ENCODE results near the gene LRRIQ4.

DNA sequence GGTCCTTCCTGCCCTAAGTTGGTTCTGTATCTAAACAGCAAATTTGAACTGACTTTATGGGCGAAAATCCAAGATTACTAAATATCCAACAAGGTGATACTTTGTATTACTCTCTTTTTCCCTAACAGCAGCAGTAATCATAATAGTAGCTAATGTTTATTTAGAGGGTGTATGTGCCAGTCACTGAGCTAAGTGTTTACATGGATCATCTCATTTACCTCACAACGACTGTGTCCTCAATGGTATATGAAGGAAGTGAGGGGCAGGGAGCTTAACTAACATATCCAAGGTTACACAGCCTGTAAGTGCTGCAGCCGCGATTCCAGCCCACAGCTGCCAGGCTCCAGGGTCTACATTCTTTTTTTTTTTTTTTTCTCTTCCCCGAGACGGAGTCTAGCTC is 10.3 kb downstream of the LRRIQ4 start:
- TF ChIP-seq RARB (CRISPR knock-in tag; IDR thresholded peaks at IDR 0.05) (no peak), ISL1 (CRISPR knock-in tag; IDR thresholded peaks at IDR 0.05) (no peak), ESRRG (CRISPR knock-in tag; IDR thresholded peaks at IDR 0.05) (no peak), ZFP3 (CRISPR knock-in tag; IDR thresholded peaks at IDR 0.05) (no peak), ZNF70 (CRISPR knock-in tag; IDR thresholded peaks at IDR 0.05) (no peak), GLIS3 (CRISPR knock-in tag; IDR thresholded peaks at IDR 0.05) (no peak), BACH2 (CRISPR knock-in tag; IDR thresholded peaks at IDR 0.05; ENCODE audit: borderline replicate concordance) (no peak), ZFP30 (CRISPR knock-in tag; IDR thresholded peaks at IDR 0.05) (no peak)
- TF ChIP-seq, protein P1, sequence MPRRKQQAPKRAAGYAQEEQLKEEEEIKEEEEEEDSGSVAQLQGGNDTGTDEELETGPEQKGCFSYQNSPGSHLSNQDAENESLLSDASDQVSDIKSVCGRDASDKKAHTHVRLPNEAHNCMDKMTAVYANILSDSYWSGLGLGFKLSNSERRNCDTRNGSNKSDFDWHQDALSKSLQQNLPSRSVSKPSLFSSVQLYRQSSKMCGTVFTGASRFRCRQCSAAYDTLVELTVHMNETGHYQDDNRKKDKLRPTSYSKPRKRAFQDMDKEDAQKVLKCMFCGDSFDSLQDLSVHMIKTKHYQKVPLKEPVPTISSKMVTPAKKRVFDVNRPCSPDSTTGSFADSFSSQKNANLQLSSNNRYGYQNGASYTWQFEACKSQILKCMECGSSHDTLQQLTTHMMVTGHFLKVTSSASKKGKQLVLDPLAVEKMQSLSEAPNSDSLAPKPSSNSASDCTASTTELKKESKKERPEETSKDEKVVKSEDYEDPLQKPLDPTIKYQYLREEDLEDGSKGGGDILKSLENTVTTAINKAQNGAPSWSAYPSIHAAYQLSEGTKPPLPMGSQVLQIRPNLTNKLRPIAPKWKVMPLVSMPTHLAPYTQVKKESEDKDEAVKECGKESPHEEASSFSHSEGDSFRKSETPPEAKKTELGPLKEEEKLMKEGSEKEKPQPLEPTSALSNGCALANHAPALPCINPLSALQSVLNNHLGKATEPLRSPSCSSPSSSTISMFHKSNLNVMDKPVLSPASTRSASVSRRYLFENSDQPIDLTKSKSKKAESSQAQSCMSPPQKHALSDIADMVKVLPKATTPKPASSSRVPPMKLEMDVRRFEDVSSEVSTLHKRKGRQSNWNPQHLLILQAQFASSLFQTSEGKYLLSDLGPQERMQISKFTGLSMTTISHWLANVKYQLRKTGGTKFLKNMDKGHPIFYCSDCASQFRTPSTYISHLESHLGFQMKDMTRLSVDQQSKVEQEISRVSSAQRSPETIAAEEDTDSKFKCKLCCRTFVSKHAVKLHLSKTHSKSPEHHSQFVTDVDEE (CRISPR knock-in tag; IDR thresholded peaks at IDR 0.05): no peak
- TF ChIP-seq, protein P2, sequence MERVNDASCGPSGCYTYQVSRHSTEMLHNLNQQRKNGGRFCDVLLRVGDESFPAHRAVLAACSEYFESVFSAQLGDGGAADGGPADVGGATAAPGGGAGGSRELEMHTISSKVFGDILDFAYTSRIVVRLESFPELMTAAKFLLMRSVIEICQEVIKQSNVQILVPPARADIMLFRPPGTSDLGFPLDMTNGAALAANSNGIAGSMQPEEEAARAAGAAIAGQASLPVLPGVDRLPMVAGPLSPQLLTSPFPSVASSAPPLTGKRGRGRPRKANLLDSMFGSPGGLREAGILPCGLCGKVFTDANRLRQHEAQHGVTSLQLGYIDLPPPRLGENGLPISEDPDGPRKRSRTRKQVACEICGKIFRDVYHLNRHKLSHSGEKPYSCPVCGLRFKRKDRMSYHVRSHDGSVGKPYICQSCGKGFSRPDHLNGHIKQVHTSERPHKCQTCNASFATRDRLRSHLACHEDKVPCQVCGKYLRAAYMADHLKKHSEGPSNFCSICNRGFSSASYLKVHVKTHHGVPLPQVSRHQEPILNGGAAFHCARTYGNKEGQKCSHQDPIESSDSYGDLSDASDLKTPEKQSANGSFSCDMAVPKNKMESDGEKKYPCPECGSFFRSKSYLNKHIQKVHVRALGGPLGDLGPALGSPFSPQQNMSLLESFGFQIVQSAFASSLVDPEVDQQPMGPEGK (CRISPR knock-in tag; IDR thresholded peaks at IDR 0.05; ENCODE audit: borderline replicate concordance): no peak
- TF ChIP-seq, protein P3, sequence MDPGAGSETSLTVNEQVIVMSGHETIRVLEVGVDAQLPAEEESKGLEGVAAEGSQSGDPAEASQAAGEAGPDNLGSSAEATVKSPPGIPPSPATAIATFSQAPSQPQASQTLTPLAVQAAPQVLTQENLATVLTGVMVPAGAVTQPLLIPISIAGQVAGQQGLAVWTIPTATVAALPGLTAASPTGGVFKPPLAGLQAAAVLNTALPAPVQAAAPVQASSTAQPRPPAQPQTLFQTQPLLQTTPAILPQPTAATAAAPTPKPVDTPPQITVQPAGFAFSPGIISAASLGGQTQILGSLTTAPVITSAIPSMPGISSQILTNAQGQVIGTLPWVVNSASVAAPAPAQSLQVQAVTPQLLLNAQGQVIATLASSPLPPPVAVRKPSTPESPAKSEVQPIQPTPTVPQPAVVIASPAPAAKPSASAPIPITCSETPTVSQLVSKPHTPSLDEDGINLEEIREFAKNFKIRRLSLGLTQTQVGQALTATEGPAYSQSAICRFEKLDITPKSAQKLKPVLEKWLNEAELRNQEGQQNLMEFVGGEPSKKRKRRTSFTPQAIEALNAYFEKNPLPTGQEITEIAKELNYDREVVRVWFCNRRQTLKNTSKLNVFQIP (CRISPR knock-in tag; IDR thresholded peaks at IDR 0.05; ENCODE audit: borderline replicate concordance, low read depth): no peak
